ENCODE measurements around the gene KCTD5.

The KCTD5 gene

GRCh38 chr16:2692948-2693651 lies 10.8 kb downstream of the KCTD5 start:
- in situ Hi-C loops (cut with HindIII; ENCODE audit: low sequenced_read_pairs): loop anchor here (5.0 to 25.0 kb wide), 3 partner anchors 49 to 431 kb away; partner anchors contain the start of genes ECI1 and RNPS1

- in situ Hi-C loops (cut with HindIII; ENCODE audit: low sequenced_read_pairs): loop anchor here (25.0 kb wide), 1 partner anchor 434 kb away; the partner anchor contains the start of genes ECI1 and RNPS1
These were observed 14.4 kb downstream of the KCTD5 start for GRCh38 chr16:2696601-2697250.

DNA sequence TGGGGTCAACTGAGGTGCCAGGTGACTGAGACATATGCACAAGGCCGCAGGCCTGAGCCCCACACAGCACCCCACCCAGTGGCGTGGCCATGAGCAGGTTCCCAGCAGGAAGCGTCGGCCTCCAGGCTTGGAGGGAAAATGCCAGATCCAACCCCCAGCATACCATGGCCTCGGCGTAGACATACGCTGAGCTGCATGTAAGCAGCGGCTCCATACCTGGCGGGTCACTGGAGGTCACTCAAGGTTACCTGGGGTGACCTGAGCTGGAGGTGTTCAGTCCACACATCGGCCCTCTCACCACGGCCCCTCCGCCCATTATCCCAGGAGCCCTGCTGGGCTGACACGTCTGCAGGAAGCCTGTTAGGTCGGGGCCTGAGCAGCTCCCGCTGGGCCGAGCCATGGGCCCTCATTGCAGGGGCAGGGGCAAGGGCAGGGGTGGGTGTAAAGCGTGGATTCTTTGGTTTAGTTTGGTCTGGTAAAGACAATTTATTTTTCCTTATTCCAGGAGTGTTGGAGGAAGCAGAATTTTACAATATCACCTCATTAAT lies 15.2 kb downstream of the KCTD5 start:
- in situ Hi-C loops (cut with HindIII; ENCODE audit: low sequenced_read_pairs): loop anchor here (25.0 kb wide), 1 partner anchor 435 kb away; the partner anchor contains the start of genes ECI1 and RNPS1

DNA sequence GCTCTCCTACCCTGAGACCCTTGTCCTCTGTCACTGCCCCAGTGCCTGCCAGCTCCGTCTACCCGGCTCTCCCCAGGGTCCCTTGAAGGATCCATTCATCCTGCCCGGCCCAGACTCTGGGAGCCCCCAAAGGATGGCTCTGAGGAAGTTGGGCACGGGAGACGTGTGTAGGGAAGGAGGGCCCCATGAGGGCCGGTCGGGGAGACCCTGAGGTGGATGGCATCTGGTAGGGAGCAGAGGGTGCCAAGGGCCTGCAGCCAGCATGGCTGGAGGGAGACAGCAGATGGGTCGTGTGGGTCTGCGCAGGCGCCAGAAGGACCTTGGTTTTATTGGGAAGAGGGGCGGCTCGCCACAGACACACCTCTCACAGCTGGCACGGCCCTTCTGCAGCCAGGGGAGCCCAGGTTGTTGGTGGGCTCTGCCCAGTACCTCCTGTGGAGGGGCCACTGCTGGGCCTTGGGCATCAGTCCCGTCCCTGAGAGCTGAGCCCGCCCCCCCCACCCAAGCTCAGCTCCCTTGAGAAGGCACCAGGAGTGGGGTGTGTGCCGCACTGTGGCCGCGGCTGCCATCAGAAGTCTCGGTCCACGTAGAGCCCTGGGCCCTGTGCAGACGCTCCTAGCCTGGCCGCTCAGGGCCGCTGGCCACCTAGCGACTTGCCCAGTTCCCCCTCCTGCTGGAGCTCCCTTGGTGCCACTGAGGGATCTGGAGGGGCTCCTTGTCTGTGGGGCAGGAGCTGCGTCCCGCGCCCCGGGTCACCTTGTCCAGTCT lies 16.0 kb downstream of the KCTD5 start:
- in situ Hi-C loops (cut with HindIII; ENCODE audit: low sequenced_read_pairs): loop anchor here (25.0 kb wide), 1 partner anchor 436 kb away; the partner anchor contains the start of genes ECI1 and RNPS1

DNA sequence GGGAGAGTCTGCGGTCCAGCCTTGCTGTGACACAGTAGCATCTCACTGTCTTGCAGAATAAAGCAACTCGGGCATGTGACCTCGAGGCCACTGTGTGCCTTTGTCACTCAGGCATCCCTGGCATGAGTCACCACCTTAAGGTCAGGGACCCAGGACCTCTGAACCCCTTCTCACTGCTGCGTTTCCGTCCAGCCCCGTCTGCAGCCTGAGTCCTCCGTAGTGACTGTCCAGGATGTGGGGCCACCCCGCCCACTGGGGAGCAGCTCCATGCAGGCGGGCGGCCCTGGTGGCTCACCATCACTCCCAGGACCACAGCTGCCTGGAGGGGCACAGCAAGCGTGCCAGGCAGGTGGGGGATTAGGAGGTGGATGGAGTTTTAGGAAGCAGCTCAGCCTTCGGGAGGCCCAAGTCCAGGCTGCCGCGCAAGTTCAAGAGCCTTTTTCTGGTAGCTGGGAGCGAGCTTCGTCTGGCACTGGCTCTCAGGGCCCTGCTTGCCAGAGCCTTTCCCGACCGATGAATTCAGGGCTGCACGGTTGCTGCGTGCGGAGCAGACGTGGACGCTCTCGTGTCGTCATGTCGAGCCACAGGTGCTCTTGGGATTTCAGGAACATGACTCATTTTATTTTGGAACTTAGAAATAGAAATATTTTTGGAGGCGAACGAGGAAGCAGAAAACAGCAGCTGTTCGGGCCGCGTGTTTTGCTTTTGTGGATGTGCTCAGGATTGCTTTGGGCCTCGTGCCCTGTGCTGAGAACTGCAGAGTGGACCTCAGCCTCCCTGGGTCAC lies 16.8 kb downstream of the KCTD5 start:
- in situ Hi-C loops (cut with HindIII; ENCODE audit: low sequenced_read_pairs): loop anchor here (25.0 kb wide), 1 partner anchor 437 kb away; the partner anchor contains the start of genes ECI1 and RNPS1

- in situ Hi-C loops (cut with HindIII; ENCODE audit: low sequenced_read_pairs): loop anchor here (25.0 kb wide), 1 partner anchor 438 kb away; the partner anchor contains the start of genes ECI1 and RNPS1
These were observed 17.7 kb downstream of the KCTD5 start for GRCh38 chr16:2699791-2700600.

DNA sequence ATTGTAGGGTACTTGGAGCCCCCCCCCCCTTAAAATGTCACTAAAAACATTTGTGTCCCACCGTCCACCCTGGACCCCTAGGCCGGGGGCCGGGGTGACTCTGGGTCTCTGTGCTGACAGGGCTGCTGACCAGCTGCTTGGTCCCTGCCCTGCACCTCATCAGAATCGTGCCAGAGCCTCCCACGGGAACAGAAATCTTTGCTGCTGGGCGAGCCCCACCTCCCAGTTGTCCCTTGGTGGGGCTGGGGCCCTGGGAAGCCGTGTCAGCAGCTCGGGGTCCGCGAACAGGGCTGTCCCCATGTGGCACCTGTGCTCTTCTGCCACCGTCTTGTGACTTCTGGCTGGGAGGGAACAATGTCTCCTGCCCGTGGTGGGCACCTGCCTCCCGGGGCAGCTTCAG lies 18.5 kb downstream of the KCTD5 start:
- in situ Hi-C loops (cut with HindIII; ENCODE audit: low sequenced_read_pairs): no loop called here

DNA sequence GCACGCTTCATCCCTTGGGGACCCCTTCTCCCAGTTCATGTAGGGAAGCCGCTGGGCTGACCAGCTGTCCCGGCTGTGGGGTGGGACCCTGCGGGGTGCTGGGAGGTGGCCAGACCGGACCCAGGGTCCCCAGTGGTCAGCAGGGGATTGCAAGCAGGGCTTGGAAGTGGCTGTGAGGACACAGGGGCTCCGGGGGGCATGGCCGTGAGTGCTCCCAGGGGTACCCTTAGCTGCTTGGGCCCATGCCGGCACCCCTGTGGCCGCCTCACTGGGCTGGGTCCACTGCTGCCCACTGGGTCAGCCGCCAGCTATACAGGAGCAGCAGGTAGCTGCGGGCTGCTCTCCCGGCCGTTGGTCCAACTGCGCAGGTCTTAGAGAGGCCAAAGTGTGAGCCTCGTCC lies 18.9 kb downstream of the KCTD5 start:
- in situ Hi-C loops (cut with HindIII; ENCODE audit: low sequenced_read_pairs): no loop called here

GRCh38 chr16:2701713-2702437 lies 19.6 kb downstream of the KCTD5 start:
- in situ Hi-C loops (cut with HindIII; ENCODE audit: low sequenced_read_pairs): no loop called here

DNA sequence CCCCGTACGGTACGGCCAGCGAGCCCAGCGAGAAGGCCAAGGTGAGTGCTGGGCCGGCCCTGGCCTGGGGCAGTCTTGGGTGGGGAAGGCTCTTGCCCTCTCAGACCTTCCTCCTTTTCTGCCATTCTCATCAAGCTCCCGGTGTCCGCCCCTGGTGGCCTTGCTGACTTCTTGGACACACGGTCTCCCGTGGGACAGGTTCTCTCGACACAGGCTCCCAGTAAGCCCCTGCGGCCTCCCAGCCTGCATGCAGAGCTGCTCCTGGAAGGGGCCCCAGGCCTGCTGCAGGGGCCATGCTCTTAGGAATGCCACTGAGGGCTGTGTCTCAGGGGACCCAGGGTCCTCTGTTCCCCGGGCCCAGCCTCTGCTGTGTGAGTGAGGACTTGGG lies 20.1 kb downstream of the KCTD5 start:
- in situ Hi-C loops (cut with HindIII; ENCODE audit: low sequenced_read_pairs): no loop called here

DNA sequence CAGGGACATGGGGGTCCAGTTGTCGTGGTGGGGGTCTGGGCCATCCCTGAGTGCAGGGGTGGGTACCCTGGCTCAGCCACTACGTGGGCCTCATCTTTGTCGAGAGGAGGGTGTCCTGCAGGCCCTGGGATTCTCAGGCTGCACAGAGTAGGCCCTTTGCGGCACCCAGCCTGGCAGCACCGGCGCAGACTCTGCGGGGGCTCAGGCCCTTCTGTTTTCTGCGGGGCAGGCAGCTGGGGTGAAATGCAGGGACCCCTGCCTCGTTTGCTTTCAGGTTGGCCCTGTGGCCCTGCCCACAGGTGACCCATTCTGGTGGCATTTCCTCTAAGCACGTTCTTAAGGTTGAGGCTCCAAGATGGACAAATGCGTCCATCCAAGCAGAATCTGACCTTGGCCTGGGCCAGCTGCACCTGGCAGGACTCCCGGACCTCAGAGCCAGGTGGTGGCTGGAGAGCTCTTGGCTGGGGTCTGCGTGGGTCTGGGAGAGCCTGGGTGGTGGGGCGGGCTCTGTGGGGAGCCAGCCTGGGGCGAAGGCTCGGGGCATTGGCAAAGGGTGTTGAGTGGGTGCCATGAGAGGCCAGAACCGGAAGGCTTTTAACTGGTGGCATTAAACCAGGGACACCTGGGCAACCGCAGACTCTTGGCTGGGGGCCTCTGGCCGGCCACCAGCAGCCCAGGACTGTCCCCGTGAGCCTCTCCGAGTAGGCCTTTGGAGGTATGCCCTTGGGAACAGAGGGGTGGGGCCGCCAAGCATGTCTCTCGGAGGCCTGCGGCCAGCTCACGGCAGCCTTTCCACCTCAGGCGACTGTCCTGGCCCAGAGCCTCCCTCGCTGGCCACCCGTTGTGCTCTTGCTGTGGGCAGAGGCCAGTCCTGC lies 20.8 kb downstream of the KCTD5 start:
- in situ Hi-C loops (cut with HindIII; ENCODE audit: low sequenced_read_pairs): no loop called here

- in situ Hi-C loops (cut with HindIII; ENCODE audit: low sequenced_read_pairs): no loop called here
These were observed 22.1 kb downstream of the KCTD5 start for GRCh38 chr16:2704166-2704982.

GRCh38 chr16:2704983-2705275 lies 22.6 kb downstream of the KCTD5 start:
- in situ Hi-C loops (cut with HindIII; ENCODE audit: low sequenced_read_pairs): no loop called here

DNA sequence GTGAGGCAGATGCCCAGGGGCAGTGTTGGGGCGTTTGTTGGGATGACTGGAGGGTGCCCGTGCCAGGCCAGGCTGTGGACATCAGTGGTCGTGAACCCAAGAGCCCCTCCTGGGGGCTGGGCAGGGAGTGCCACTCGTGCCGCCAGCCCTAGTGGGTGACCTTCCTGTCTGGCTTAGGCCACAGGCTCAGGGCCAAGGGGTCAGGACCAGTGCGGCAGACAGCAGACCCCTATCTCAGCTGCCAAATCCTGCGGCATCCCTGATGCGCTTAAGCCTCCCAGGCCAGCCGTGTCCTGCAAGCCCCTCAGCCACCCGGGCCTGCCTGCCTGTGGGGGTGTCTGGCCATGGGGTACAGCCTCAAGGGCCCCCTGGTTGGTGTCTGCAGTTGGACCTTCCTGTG lies 23.0 kb downstream of the KCTD5 start:
- in situ Hi-C loops (cut with HindIII; ENCODE audit: low sequenced_read_pairs): no loop called here

GRCh38 chr16:2706085-2706484 lies 23.8 kb downstream of the KCTD5 start:
- in situ Hi-C loops (cut with HindIII; ENCODE audit: low sequenced_read_pairs): no loop called here

GRCh38 chr16:2706611-2707311 lies 24.4 kb downstream of the KCTD5 start:
- in situ Hi-C loops (cut with HindIII; ENCODE audit: low sequenced_read_pairs): no loop called here

All from endothelial cell of hepatic sinusoid (primary cell).